IMR-90 (cell line): Measurements from ENCODE around the gene C7orf57. TPM values are rescaled to one million over a fixed set of nuclear protein-coding genes. Genes with fewer than 3 reads are reported as not detected.
A peak's percentile ranks its signal among the peaks of the same experiment; 100 is the strongest.

Experiments
- ATAC-seq: fragments of 200-7000 bp; cut with Tn5 transposase; 2 replicates; pipeline ENCODE4 v1.9.1; 2020; ENCODE audit warnings: low read depth, mild to moderate bottlenecking, moderate library complexity
- BruUV-seq: library from RNA; stranded (reverse); fragments of 400-500 nt; replicated peaks from 2 replicates; lab custom pipeline; 2021; lab: Mats Ljungman, UMichigan
- CTCF ChIA-PET: fragments of 300-600 bp; formaldehyde crosslinking; extraction: SDS; loops from one replicate; lab custom pipeline; 2021; ENCODE audit warnings: antibody characterized with exemption; lab: Yijun Ruan, JAX
- POLR2A ChIA-PET: fragments of 300-600 bp; sonication (Branson Sonifier 250); formaldehyde crosslinking; loops from one replicate; lab custom pipeline; 2022; ENCODE audit warnings: antibody characterized with exemption; ENCODE audit not compliant: unreplicated experiment; lab: Charles Lee
- DNase-seq: peaks from one replicate; pipeline ENCODE4 v3.0.0; 2013
- H2AFZ ChIP-seq: replicated peaks from 2 replicates; pipeline ENCODE3; 2013; ENCODE audit warnings: low read length, mild to moderate bottlenecking; ENCODE audit not compliant: poor library complexity
- H2AK5ac ChIP-seq: 2 replicates; pipeline ENCODE4 v1.6.1; 2013; ENCODE audit warnings: low read depth, low read length, inconsistent platforms
- H2AK9ac ChIP-seq: replicated peaks from 2 replicates; pipeline ENCODE3; 2013; ENCODE audit warnings: mild to moderate bottlenecking, low read depth, low read length, moderate library complexity; ENCODE audit not compliant: poor library complexity
- H2BK120ac ChIP-seq: 2 replicates; pipeline ENCODE4 v1.6.1; 2013; ENCODE audit warnings: low read depth, low read length, inconsistent platforms
- H2BK15ac ChIP-seq: 3 replicates; pipeline ENCODE4 v1.6.1; 2013; ENCODE audit warnings: low read depth, low read length, inconsistent platforms
- H2BK20ac ChIP-seq: 2 replicates; pipeline ENCODE4 v1.6.1; 2013; ENCODE audit warnings: low read depth, mild to moderate bottlenecking, inconsistent platforms, low read length, moderate library complexity
- H2BK5ac ChIP-seq: 2 replicates; pipeline ENCODE4 v1.6.1; 2013; ENCODE audit warnings: mild to moderate bottlenecking, low read depth, low read length, inconsistent platforms; ENCODE audit not compliant: poor library complexity, severe bottlenecking
- H3K14ac ChIP-seq: replicated peaks from 2 replicates; pipeline ENCODE4 v1.6.1; 2013; ENCODE audit warnings: low read depth, low read length, inconsistent platforms
- H3K18ac ChIP-seq: 2 replicates; pipeline ENCODE4 v1.6.1; 2013; ENCODE audit warnings: low read depth, low read length, control low read depth
- H3K23ac ChIP-seq: 2 replicates; pipeline ENCODE4 v1.6.1; 2013; ENCODE audit warnings: low read depth, low read length, inconsistent platforms
- H3K27ac ChIP-seq: 2 replicates; pipeline ENCODE4 v1.5.1; 2013; ENCODE audit warnings: mild to moderate bottlenecking, control low read depth, low read length; ENCODE audit not compliant: insufficient read depth
- H3K27me3 ChIP-seq: 2 replicates; pipeline ENCODE4 v1.6.1; 2013; ENCODE audit warnings: low read length; ENCODE audit not compliant: control insufficient read depth, insufficient read depth
- H3K36me3 ChIP-seq: 2 replicates; pipeline ENCODE4 v1.6.1; 2013; ENCODE audit warnings: low read length, mixed read lengths; ENCODE audit not compliant: control insufficient read depth, insufficient read depth
- H3K4ac ChIP-seq: 2 replicates; pipeline ENCODE4 v1.6.1; 2013; ENCODE audit warnings: low read depth, low read length, inconsistent platforms
- H3K4me1 ChIP-seq: 2 replicates; pipeline ENCODE4 v1.6.1; 2013; ENCODE audit warnings: low read length, mixed read lengths; ENCODE audit not compliant: control insufficient read depth, insufficient read depth
- H3K4me2 ChIP-seq: 2 replicates; pipeline ENCODE4 v1.6.1; 2013; ENCODE audit warnings: low read depth, mild to moderate bottlenecking, control low read depth, low read length, moderate library complexity
- H3K4me3 ChIP-seq: 2 replicates; pipeline ENCODE4 v1.5.1; 2013; ENCODE audit warnings: low read depth, mild to moderate bottlenecking, control low read depth, low read length, moderate library complexity; ENCODE audit not compliant: insufficient read depth
- H3K56ac ChIP-seq: 2 replicates; pipeline ENCODE4 v1.6.1; 2013; ENCODE audit warnings: low read length, inconsistent platforms; ENCODE audit not compliant: insufficient read depth; ENCODE audit errors: extremely low read depth
- H3K79me1 ChIP-seq, 2 experiments: 2 replicates each; pipeline ENCODE4 v1.6.1; 2013; ENCODE audit warnings: low read length in 2 of 2, inconsistent platforms in 1 of 2, low read depth in 1 of 2
- H3K9ac ChIP-seq: 2 replicates; pipeline ENCODE4 v1.6.1; 2013; ENCODE audit warnings: low read depth, low read length, control low read depth
- H3K9me1 ChIP-seq: 2 replicates; pipeline ENCODE4 v1.6.1; 2013; ENCODE audit warnings: low read length, inconsistent platforms; ENCODE audit not compliant: insufficient read depth
- H3K9me3 ChIP-seq: 2 replicates; pipeline ENCODE4 v1.6.1; 2013; ENCODE audit warnings: low read length; ENCODE audit not compliant: control insufficient read depth, insufficient read depth
- H4K20me1 ChIP-seq: 2 replicates; pipeline ENCODE4 v1.6.1; 2013; ENCODE audit warnings: low read length, inconsistent platforms; ENCODE audit not compliant: insufficient read depth
- H4K5ac ChIP-seq: 2 replicates; pipeline ENCODE4 v1.6.1; 2013; ENCODE audit warnings: mild to moderate bottlenecking, low read depth, low read length, control low read depth
- H4K8ac ChIP-seq, 2 experiments: 2 replicates each; pipeline ENCODE4 v1.6.1; 2013; ENCODE audit warnings: low read depth in 2 of 2, low read length in 2 of 2, control low read depth in 1 of 2, inconsistent platforms in 1 of 2
- H4K91ac ChIP-seq: 2 replicates; pipeline ENCODE4 v1.6.1; 2013; ENCODE audit warnings: low read depth, low read length, inconsistent platforms; ENCODE audit not compliant: insufficient read depth
- CTCF ChIP-seq: conservative IDR thresholded peaks from 2 replicates; pipeline ENCODE4 v1.5.1; 2012; ENCODE audit warnings: mild to moderate bottlenecking, low read depth, low read length, improper control_type of control experiment
- MAZ ChIP-seq: IDR thresholded peaks from 2 replicates; pipeline ENCODE4 v1.6.1; 2012; ENCODE audit warnings: low read depth, mild to moderate bottlenecking, low read length, improper control_type of control experiment, moderate library complexity, borderline replicate concordance
- POLR2A ChIP-seq: IDR thresholded peaks from 2 replicates; pipeline ENCODE4 v1.6.1; 2012; ENCODE audit warnings: mild to moderate bottlenecking, low read depth, low read length
- RCOR1 ChIP-seq: IDR thresholded peaks from 2 replicates; pipeline ENCODE4 v1.6.1; 2012; ENCODE audit warnings: mild to moderate bottlenecking, low read length, improper control_type of control experiment; ENCODE audit not compliant: insufficient replicate concordance
- WGBS, 2 experiments: methylation state at CpG; one replicate each; pipeline versions ENCODE4 v1.1.5 to v1.1.7; 2013; ENCODE audit warnings: missing lambda C conversion rate in 2 of 2; ENCODE audit not compliant: insufficient read length in 1 of 2; ENCODE audit errors: extremely low coverage in 2 of 2; 5-methylcytosine and 5-hydroxymethylcytosine counted together
- dilution Hi-C: fragments of 300-500 bp; cut with HindIII; formaldehyde crosslinking; loops from one replicate; pipeline ENCODE4 v1.14.3; 2018; ENCODE audit warnings: low sequenced_read_pairs; ENCODE audit not compliant: unreplicated experiment
- in situ Hi-C: fragments of 300-500 bp; cut with MboI; formaldehyde crosslinking; loops from 3 replicates; pipeline ENCODE4 v1.14.3; 2019; ENCODE audit warnings: low sequenced_read_pairs, inconsistent platforms, mixed read lengths
- intact Hi-C: fragments of 100-400 bp; cut with micrococcal nuclease; formaldehyde crosslinking; loops from 2 replicates; pipeline ENCODE4 v1.10.0; 2022
- polyA plus RNA-seq, 3 experiments: library from polyadenylated mRNA; depleted of rRNA; stranded (reverse); fragments of >200 nt; gene quantifications; 2 replicates each; pipeline ENCODE4 v1.2.3, GENCODE V29; 2012; ENCODE audit warnings: low replicate concordance in 1 of 3
- total RNA-seq: library from RNA; depleted of rRNA; stranded (reverse); fragments of >200 nt; gene quantifications from 2 replicates; pipeline ENCODE4 v1.2.3, GENCODE V29; 2012

The C7orf57 gene
- total and polyA plus RNA-seq, 2 of the 4 experiments (the other 2 are of a cell fraction): not detected

- TF ChIP-seq RCOR1: no peak
Measured at GRCh38 chr7:48088559-48089045, 53.3 kb downstream of the C7orf57 start (continued).

GRCh38 chr7:48089046-48090003 is 54.0 kb downstream of the C7orf57 start, which contains the start of gene UPP1:
UPP1 (plus strand) TSS chr7:48089265; CDS start chr7:48094784, 5,519 bp downstream.
- H4K8ac ChIP-seq: peak within 1 kb of the TSS; percentile 88 to 94
- H2BK20ac ChIP-seq: peak within 1 kb of the TSS; percentile 61

More at GRCh38 chr7:48089046-48090003, 54.0 kb downstream of the C7orf57 start, which contains the start of gene UPP1:
- intact Hi-C loops: loop anchor here (2.0 to 5.0 kb wide), 2 partner anchors 55 to 97 kb away; partner anchors contain the start of gene C7orf57
- Histone ChIP-seq H3K4me1 (peaks cover 24% of the 10 kb centered on the region), H3K4me2 (peak within 1 kb of the TSS; percentile 95), H3K9me3 (no peaks in the 10 kb centered on the region), H3K4ac (peak within 1 kb of the TSS; percentile 96), H2BK15ac (peak within 1 kb of the TSS; percentile 72; the same call in 2 of the 3 replicates), H2AK9ac (peak within 1 kb of the TSS; percentile 92), H2AFZ (peak within 1 kb of the TSS; percentile 89), H3K56ac (peak within 1 kb of the TSS; percentile 90), H4K91ac (peak within 1 kb of the TSS; percentile 89), H3K14ac (peak within 1 kb of the TSS; percentile 89), H3K27me3 (no peaks in the 10 kb centered on the region), H2BK5ac (peak within 1 kb of the TSS; percentile 91), H2BK120ac (peak within 1 kb of the TSS; percentile 93), H3K36me3 (peaks cover 16% of the 10 kb centered on the region), H3K9ac (peak within 1 kb of the TSS; percentile 71), H3K18ac (peak within 1 kb of the TSS; percentile 54), H3K23ac (peak within 1 kb of the TSS; percentile 90), H4K5ac (peak within 1 kb of the TSS; percentile 43), H3K4me3 (peak within 1 kb of the TSS; percentile 91), H2AK5ac (peak within 1 kb of the TSS; percentile 99), H3K79me1 (peaks cover 22 to 45% of the 10 kb centered on the region in 2 experiments; a peak in 3 of 4 replicates), H4K20me1 (no peaks in the 10 kb centered on the region), H3K27ac (peak within 1 kb of the TSS; percentile 94), H3K9me1 (peaks cover 25% of the 10 kb centered on the region)
- ChIA-PET POLR2A (interaction anchor here (0.5 to 0.6 kb wide), 2 partner anchors 88 to 853 kb away, joined by 3 to 7 read pairs; no protein-coding TSS in a partner anchor), CTCF (interaction anchor here (0.6 to 1.6 kb wide), 3 partner anchors 21 to 523 kb away, joined by 3 to 5 read pairs (median 4); no protein-coding TSS in a partner anchor)
- WGBS, 2 experiments: 0% methylated on average over 40 of the region's 96 CpGs; no CpG with 5 or more reads in 1 of the 2 experiments
- DNase-seq (no peak), ATAC-seq (peak; percentile 79)
- in situ Hi-C loops: loop anchor here (10.0 kb wide), 1 partner anchor 105 kb away; no protein-coding TSS in a partner anchor
- no TSS peak for BruUV-seq
- dilution Hi-C loops: no loop called here
- TF ChIP-seq POLR2A (peak; percentile 93), MAZ (0 out of 2 replicates have a peak, but pooled peaks have one; percentile 17), CTCF (no peak)
